CD4-positive, alpha-beta T cell treated with Interleukin-15 for 4 hours (primary cell): ENCODE data around the gene TFAP2B.
A peak's percentile ranks its signal among the peaks of the same experiment; 100 is the strongest.

ENCODE experiments used
- DNase-seq: peaks from one replicate; pipeline ENCODE4 v3.0.0-alpha.2; 2020; ENCODE audit warnings: low spot score

The TFAP2B gene

GRCh38 chr6:50818673-50819072 lies at the start of gene TFAP2B:
TSS of gene TFAP2B (plus strand) at chr6:50818871. CDS start at chr6:50818892, 21 bp downstream.
- DNase-seq = no peak

GRCh38 chr6:50778696-50779095 lies 40.0 kb upstream of the TFAP2B start:
- no peak for DNase-seq

GRCh38 chr6:50780382-50780781 lies 38.3 kb upstream of the TFAP2B start:
- DNase-seq = no peak

GRCh38 chr6:50785921-50786320 lies 32.8 kb upstream of the TFAP2B start:
- no peak for DNase-seq

- peak; percentile 2 for DNase-seq
Measured at GRCh38 chr6:50791900-50792508, 26.7 kb upstream of the TFAP2B start.

GRCh38 chr6:50792771-50793170 lies 25.9 kb upstream of the TFAP2B start:
- no peak for DNase-seq

- DNase-seq = no peak
Measured at GRCh38 chr6:50795574-50795973, 23.1 kb upstream of the TFAP2B start.

GRCh38 chr6:50804283-50804682 lies 14.4 kb upstream of the TFAP2B start:
- no peak for DNase-seq

- DNase-seq = no peak
Measured at GRCh38 chr6:50807035-50807434, 11.6 kb upstream of the TFAP2B start.

- no peak for DNase-seq
Measured at GRCh38 chr6:50815436-50816114, 3.1 kb upstream of the TFAP2B start.

- DNase-seq = peak; percentile 53
Measured at GRCh38 chr6:50816115-50816675, 2.5 kb upstream of the TFAP2B start.

- no peak for DNase-seq
Measured at GRCh38 chr6:50816947-50817645, 1.6 kb upstream of the TFAP2B start.

GRCh38 chr6:50817646-50817950 lies 1.1 kb upstream of the TFAP2B start:
- DNase-seq = no peak

- no peak for DNase-seq
Measured at GRCh38 chr6:50818020-50818419, 651 bp upstream of the TFAP2B start.

GRCh38 chr6:50819466-50819903 lies 814 bp downstream of the TFAP2B start:
- no peak for DNase-seq

GRCh38 chr6:50819904-50820868 lies 1.5 kb downstream of the TFAP2B start:
- no peak for DNase-seq

- DNase-seq = no peak
Measured at GRCh38 chr6:50820869-50821264, 2.2 kb downstream of the TFAP2B start.

GRCh38 chr6:50821441-50822077 lies 2.9 kb downstream of the TFAP2B start:
- no peak for DNase-seq

GRCh38 chr6:50822078-50822476 lies 3.4 kb downstream of the TFAP2B start:
- no peak for DNase-seq

- no peak for DNase-seq
Measured at GRCh38 chr6:50823094-50823920, 4.6 kb downstream of the TFAP2B start.

GRCh38 chr6:50824552-50824951 lies 5.9 kb downstream of the TFAP2B start:
- DNase-seq = no peak
